Activated CD4-positive, alpha-beta T cell treated with anti-CD3 and anti-CD28 coated beads for 36 hours (primary cell): ENCODE measurements around the gene PSMD9. TPM values are rescaled to one million over a fixed set of nuclear protein-coding genes. Genes with fewer than 3 reads are reported as not detected.
"Not testable (repeated sequence)": the region's sequence is repeated elsewhere in the genome, so short reads cannot be mapped to it uniquely, and the experiment has no call there.

Source experiments
- ATAC-seq: fragments of 200-7000 bp; cut with Tn5 transposase; one replicate; pipeline ENCODE4 v1.10.0; 2021; ENCODE audit warnings: mild to moderate bottlenecking, moderate library complexity
- CTCF ChIA-PET: fragments of 350-600 bp; sonication (Branson Sonifier 250); formaldehyde crosslinking; loops from one replicate; lab custom pipeline; 2021; ENCODE audit warnings: antibody characterized with exemption; lab: Charles Lee
- POLR2A ChIA-PET: fragments of 350-600 bp; sonication (Branson Sonifier 250); formaldehyde crosslinking; loops from one replicate; lab custom pipeline; 2021; ENCODE audit warnings: antibody characterized with exemption, inconsistent platforms; lab: Charles Lee
- DNase-seq: peaks from one replicate; pipeline ENCODE4 v3.0.0-alpha.2; 2020
- H3K27ac Mint-ChIP-seq: one replicate; pipeline ENCODE4 v1.8.0; 2021; ENCODE audit warnings: mixed read lengths
- H3K27me3 Mint-ChIP-seq: one replicate; pipeline ENCODE4 v1.8.0; 2021; ENCODE audit warnings: mixed read lengths
- H3K36me3 Mint-ChIP-seq: one replicate; pipeline ENCODE4 v1.8.0; 2021; ENCODE audit warnings: low read depth, mixed read lengths
- H3K4me1 Mint-ChIP-seq: one replicate; pipeline ENCODE4 v1.8.0; 2021; ENCODE audit warnings: mixed read lengths
- H3K4me3 Mint-ChIP-seq: one replicate; pipeline ENCODE4 v1.8.0; 2021; ENCODE audit warnings: mild to moderate bottlenecking, moderate library complexity, mixed read lengths
- H3K9me3 Mint-ChIP-seq: one replicate; pipeline ENCODE4 v1.8.0; 2021; ENCODE audit warnings: low read depth, mixed read lengths
- intact Hi-C, 2 experiments: fragments of 100-400 bp; cut with DNase I in 1 of 2; cut with micrococcal nuclease in 1 of 2; formaldehyde crosslinking; loops; one replicate each; pipeline versions ENCODE4 v1.14.2 to v1.15.1; 2022 to 2024; cut with DNase I, micrococcal nuclease
- total RNA-seq, 2 experiments: library from RNA; stranded (reverse); gene quantifications; one replicate each; pipeline ENCODE4 v1.2.3, GENCODE V29; 2021

PSMD9 gene
- total RNA-seq, 2 experiments from 2014 or later: 50.4 to 56.2 TPM

DNA sequence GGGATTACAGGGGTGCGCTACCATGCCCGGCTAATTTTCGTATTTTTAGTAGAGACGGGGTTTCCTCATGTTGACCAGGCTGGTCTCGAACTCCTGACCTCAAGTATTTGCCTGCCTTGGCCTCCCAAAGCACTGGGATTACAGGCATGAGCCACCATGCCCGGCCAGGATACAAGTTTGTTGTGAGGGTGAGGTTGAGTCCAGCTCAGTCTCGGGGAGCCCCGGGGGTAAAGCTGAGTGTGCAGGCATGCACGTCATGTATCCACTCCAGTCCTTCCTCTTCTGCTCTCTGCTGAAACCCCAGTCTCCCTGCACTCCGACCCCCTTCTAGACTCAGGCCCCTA is 30.3 kb upstream of the PSMD9 start:
- Mint-ChIP-seq H3K9me3 (no peaks in the 10 kb centered on the region), H3K4me3 (no peak overlapping the region), H3K27me3 (no peaks in the 10 kb centered on the region), H3K27ac (no peak overlapping the region), H3K4me1 (no peaks in the 10 kb centered on the region), H3K36me3 (no peaks in the 10 kb centered on the region)
- no peak for DNase-seq
- POLR2A ChIA-PET: no interaction called here
- ATAC-seq: no peak
- CTCF ChIA-PET: no interaction called here
- intact Hi-C loops: no loop called here

DNA sequence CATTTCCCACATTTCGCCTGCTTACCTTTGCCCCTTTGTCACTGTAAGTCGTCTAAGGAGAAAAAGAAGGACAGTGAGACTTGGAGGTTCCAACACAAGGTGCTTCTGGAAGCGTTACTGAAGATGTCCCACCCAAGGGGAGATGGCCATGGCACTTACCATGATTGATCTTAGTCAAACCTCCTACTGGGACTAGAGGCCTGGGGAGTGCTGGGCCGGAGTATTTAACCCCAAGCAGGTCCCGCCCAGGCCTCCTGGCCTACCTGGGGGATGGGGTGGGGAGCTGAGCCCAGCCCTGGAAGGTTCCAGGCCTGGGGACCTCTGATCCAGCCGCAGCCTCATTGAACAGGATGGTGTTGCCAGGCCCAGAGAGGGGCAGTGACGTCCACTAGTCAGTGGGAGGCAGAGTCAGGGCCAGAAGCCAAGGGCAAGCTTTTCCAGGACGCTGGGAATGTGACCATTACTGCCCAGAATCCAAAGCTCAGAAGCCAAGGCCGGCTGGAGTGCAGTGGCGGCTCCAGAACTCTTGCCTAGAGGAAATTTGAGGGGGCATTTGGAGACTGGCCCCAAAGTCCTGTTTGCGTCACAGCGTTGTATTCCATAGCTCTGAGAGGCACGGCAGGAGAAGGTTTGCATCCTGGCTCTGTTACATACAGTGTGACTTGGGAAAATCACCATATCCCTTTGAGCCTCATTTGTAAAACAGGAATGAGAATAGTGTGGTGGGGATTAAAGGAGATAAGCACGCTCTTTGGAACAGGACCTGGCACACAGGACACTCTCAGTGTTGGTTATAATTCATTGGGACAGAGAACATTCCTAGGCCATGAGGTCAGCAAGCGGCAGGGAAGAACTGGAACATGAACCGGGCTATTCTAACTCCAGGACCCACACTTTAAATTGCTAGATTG is 29.7 kb upstream of the PSMD9 start, which contains the start of gene HPD:
TSS of gene HPD (minus strand) at position 198 of the 911 bp plus-strand sequence. CDS start at position 162, 36 bp downstream.
- H3K4me3 Mint-ChIP-seq: no peak within 1 kb of the TSS

DNA sequence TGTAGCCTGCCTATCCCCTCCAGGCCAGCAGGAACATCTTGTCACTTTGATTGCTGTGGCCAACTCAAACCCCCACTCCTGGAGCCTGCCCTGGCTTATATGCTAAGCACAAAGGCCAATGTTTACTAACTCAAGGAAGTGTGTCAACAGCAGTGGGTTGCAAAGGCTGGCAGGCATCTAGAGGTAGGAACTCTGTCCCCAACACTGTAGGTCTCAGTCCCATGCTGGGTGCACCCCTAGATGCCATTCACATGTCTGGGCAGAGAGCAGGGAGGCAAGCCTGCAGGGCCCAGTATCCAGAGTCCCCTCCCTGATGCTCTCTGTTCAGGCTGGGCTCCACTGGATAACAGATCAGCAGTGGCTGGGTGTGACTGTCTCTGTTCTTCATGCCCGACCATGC is 28.3 kb upstream of the PSMD9 start:
- ChIA-PET POLR2A (no interaction called here), CTCF (no interaction called here)
- Mint-ChIP-seq H3K4me1 (no peaks in the 10 kb centered on the region), H3K9me3 (no peaks in the 10 kb centered on the region), H3K27ac (no peak overlapping the region), H3K27me3 (no peaks in the 10 kb centered on the region), H3K4me3 (no peak overlapping the region), H3K36me3 (no peaks in the 10 kb centered on the region)
- DNase-seq: no peak
- intact Hi-C loops: no loop called here
- ATAC-seq: no peak

More for the DNA sequence above, 29.7 kb upstream of the PSMD9 start, which contains the start of gene HPD:
- POLR2A ChIA-PET: no interaction called here
- no peaks in the 10 kb centered on the region for H3K9me3 Mint-ChIP-seq
- no peaks in the 10 kb centered on the region for H3K36me3 Mint-ChIP-seq
- no peaks in the 10 kb centered on the region for H3K27me3 Mint-ChIP-seq
- CTCF ChIA-PET: interaction anchor here (0.7 kb wide), 1 partner anchor 538 kb away, joined by 3 read pairs; no protein-coding TSS in a partner anchor
- H3K27ac Mint-ChIP-seq: no peak within 1 kb of the TSS
- intact Hi-C loops: no loop called here
- ATAC-seq (no peak), DNase-seq (no peak)
- no peaks in the 10 kb centered on the region for H3K4me1 Mint-ChIP-seq

DNA sequence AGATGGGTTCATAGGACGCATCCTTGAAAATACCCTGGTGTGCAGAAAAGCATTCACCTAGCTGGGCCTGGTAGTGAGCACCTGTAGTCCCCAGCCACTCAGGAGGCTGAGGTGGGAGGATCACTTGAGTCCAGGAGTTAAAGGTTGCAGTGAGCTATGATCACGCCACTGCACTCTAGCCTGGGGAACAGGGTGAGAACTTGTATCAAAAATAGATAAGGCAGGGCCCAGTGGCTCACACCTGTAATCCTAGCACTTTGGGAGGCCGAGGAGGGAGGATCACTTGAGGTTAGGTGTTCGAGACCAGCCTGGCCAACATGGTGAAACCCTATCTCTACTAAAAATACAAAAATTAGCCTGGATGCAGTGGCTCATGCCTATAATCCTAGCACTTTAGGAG is 27.9 kb upstream of the PSMD9 start:
- H3K4me3 Mint-ChIP-seq, H3K4me1 Mint-ChIP-seq, intact Hi-C loops, DNase-seq, POLR2A ChIA-PET, CTCF ChIA-PET, ATAC-seq, H3K27me3 Mint-ChIP-seq, H3K27ac Mint-ChIP-seq, H3K9me3 Mint-ChIP-seq, H3K36me3 Mint-ChIP-seq: not testable (repeated sequence)

DNA sequence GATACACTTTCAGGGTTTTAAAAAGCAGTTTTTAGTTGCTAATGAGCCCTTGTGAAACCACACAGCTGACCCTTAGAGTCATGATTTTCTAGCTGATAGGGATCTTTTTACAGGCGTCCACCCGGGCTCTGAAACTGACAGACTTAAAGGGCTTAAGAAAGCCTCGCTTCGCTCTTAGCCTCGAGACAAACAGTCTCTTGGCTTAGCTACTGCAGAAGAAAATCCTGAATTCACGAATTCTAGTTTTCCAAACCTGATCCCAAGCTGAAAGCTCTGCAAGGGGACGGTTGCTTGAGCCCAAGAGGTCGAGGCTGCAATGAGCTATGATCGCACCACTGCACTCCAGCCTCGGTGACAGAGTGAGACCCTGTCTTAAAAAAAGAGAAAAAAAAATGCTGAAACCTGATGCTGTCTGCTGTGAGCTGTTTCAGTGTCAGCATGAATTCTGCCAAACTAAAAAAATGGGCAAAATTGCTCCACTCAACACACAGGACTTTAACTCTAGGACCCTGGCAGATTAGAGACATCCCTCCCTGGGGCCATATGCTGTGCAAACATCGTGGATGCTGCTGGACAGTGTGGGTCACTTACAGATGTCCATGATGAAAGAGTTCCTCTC is 26.8 kb upstream of the PSMD9 start:
- Mint-ChIP-seq H3K36me3 (no peaks in the 10 kb centered on the region), H3K27ac (no peak overlapping the region), H3K9me3 (no peaks in the 10 kb centered on the region), H3K27me3 (no peaks in the 10 kb centered on the region), H3K4me1 (no peaks in the 10 kb centered on the region), H3K4me3 (no peak overlapping the region)
- POLR2A ChIA-PET: interaction anchor here (0.7 kb wide), 2 partner anchors 49 to 80 kb away, joined by 3 read pairs; no protein-coding TSS in a partner anchor
- ATAC-seq: no peak
- intact Hi-C loops: no loop called here
- no peak for DNase-seq
- CTCF ChIA-PET: no interaction called here

DNA sequence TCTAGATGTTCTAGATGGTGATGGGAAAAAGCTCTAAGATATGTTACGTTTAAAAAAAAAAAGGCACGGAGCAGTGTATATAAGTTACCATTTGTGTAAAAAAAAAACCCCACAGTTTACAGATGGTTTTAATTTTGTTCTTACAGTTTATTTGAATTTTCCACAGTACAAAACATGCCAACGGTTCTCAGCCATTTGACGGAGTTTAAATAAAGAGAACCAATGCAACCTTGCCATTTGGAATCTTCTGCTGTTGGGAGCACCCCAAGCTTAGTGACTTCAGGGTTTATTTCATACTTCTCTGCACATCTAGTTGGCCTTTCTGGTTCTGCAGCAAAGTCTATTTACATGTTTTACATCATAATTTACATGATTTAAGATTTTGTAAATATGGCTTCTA is 22.3 kb upstream of the PSMD9 start:
- no peak overlapping the region for H3K27ac Mint-ChIP-seq
- H3K4me3 Mint-ChIP-seq: no peak overlapping the region
- no peaks in the 10 kb centered on the region for H3K9me3 Mint-ChIP-seq
- CTCF ChIA-PET: interaction anchor here (0.7 to 0.8 kb wide), 2 partner anchors 52 to 185 kb away, joined by 3 read pairs; partner anchors contain the start of gene CFAP251
- no peaks in the 10 kb centered on the region for H3K4me1 Mint-ChIP-seq
- no peaks in the 10 kb centered on the region for H3K27me3 Mint-ChIP-seq
- intact Hi-C loops: no loop called here
- ATAC-seq (no peak), DNase-seq (no peak)
- H3K36me3 Mint-ChIP-seq: no peaks in the 10 kb centered on the region
- POLR2A ChIA-PET: no interaction called here

DNA sequence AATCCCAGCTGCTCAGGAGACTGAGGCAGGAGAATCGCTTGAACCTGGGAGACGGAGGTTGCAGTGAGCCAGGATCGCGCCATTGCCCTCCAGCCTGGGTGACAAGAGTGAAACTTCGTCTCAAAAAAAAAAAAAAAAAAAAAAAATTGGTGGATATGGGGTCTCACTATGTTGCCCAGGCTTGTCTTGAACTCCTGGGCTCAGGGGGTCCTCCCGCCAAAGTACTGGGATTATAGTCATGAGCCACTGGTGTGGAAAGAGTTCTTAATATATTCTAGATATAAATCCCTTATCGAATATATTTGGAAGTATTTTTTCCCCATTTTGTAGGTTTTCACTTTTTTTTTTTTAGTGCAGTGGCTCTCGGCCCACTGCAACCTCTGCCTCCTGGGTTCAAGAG is 19.4 kb upstream of the PSMD9 start:
- intact Hi-C loops, H3K4me3 Mint-ChIP-seq, H3K9me3 Mint-ChIP-seq, H3K4me1 Mint-ChIP-seq, ATAC-seq, H3K27ac Mint-ChIP-seq, H3K27me3 Mint-ChIP-seq, DNase-seq, H3K36me3 Mint-ChIP-seq, POLR2A ChIA-PET: not testable (repeated sequence)
- CTCF ChIA-PET: interaction anchor here (0.5 to 0.6 kb wide), 2 partner anchors 13 to 30 kb away, joined by 3 to 4 read pairs; no protein-coding TSS in a partner anchor

DNA sequence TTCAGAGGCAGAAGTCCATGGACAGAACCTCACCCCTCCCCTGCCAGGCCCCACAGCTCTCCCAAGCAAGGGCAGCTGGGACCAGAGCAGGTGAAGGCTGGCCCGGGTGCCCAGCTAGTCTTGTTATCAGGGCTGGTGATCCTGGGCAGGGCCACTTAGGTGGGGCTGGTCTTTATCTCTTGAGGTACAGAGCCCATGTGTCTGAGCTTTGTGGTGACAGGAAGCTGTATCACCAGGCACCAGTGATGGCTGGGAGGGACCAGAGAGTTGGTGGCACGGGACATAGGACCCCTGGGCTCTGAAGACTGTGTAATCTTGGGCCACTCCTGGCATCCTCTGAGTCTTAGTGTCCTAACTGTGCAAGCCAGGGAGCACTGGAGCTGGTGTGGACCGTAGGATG is 17.1 kb upstream of the PSMD9 start:
- Mint-ChIP-seq H3K4me1 (peaks cover 5% of the 10 kb centered on the region), H3K27ac (no peak overlapping the region), H3K27me3 (no peaks in the 10 kb centered on the region), H3K36me3 (no peaks in the 10 kb centered on the region), H3K4me3 (no peak overlapping the region), H3K9me3 (no peaks in the 10 kb centered on the region)
- ChIA-PET CTCF (interaction anchor here (0.6 to 1.0 kb wide), 2 partner anchors 16 to 259 kb away, joined by 3 read pairs; no protein-coding TSS in a partner anchor), POLR2A (no interaction called here)
- no peak for ATAC-seq
- intact Hi-C loops: no loop called here
- no peak for DNase-seq

DNA sequence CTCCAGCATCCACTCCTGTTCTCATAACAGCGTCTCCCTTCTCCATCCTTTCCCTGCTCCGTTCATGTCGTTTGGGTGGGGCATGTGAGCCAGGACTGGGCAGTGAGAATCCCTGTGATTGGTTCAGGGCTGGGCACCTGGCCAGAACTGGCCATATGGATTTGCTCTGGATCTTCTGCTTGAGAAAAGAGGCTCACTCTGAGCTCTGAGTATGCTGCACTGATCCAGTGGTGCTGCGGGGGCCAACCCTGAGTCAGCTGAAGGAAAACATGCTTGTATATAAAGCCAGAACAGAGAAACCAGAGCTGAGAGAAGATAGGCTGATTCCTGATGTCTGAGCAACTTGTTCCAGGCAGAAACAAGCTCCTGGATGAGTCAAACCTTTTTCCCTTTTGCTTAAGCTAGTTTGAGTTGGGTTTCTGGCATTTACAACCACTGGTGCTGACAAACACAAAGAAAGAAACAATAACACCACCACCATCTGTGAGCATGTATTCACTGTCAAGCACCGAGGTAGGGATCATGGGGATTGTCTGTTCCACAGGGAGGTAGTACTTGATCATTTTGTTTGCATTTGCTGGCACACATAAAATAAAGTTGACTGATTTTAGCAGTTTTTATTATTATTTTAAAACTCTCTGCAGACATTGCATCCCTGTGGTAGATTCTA is 15.9 kb upstream of the PSMD9 start:
- Mint-ChIP-seq H3K36me3 (no peaks in the 10 kb centered on the region), H3K27ac (peak overlapping the region; percentile 21), H3K27me3 (no peaks in the 10 kb centered on the region), H3K9me3 (no peaks in the 10 kb centered on the region), H3K4me3 (no peak overlapping the region), H3K4me1 (peaks cover 5% of the 10 kb centered on the region)
- POLR2A ChIA-PET: no interaction called here
- intact Hi-C loops: no loop called here
- CTCF ChIA-PET: interaction anchor here (0.5 to 1.5 kb wide), 5 partner anchors 15 to 61 kb away, joined by 3 read pairs; partner anchors contain the start of genes CFAP251 and PSMD9
- peak; percentile 91 for ATAC-seq
- peak; percentile 52 for DNase-seq

DNA sequence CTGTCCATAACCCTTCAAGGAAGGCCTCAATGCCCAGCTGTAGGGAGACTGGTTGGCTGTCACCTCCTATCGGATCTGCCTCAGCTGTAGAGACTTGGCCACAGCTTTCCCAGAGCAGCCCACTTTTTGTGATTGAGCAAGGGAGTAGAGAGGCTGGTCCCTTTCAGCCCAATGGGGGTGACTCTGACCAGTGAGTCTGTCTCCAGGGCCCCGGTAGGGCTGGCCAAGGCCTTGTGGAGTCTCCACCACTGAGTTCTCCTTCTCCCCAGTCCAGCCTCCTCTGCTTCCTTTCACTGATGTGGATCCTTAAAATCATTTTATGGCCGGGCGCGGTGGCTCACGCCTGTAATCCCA is 15.4 kb upstream of the PSMD9 start:
- Mint-ChIP-seq H3K36me3 (no peaks in the 10 kb centered on the region), H3K4me3 (no peak overlapping the region), H3K4me1 (peaks cover 5% of the 10 kb centered on the region), H3K27ac (no peak overlapping the region), H3K9me3 (no peaks in the 10 kb centered on the region), H3K27me3 (no peaks in the 10 kb centered on the region)
- intact Hi-C loops: no loop called here
- ChIA-PET POLR2A (no interaction called here), CTCF (interaction anchor here (1.0 to 1.5 kb wide), 4 partner anchors 15 to 61 kb away, joined by 3 read pairs; partner anchors contain the start of genes CFAP251 and PSMD9)
- ATAC-seq (no peak), DNase-seq (no peak)

DNA sequence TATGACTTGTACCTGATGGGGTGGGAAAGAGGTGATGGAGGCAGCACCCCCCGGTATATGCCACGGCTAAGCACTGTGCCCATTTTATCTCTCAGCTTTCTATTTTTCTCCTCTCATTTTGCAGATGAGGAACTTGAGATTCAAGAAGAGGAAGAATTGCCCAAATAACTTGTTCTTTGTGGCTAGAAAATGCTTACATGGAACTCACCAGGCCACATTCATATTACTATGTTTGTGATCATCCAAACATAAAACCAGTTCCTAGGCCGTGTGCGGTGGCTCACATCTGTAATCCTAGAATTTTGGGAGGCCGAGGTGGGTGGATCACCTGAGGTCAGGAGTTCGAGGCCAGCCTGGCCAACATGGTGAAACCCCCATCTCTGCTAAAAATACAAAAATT is 14.5 kb upstream of the PSMD9 start:
- Mint-ChIP-seq H3K27me3 (no peaks in the 10 kb centered on the region), H3K9me3 (no peaks in the 10 kb centered on the region), H3K4me1 (peaks cover 5% of the 10 kb centered on the region), H3K4me3 (no peak overlapping the region), H3K27ac (no peak overlapping the region), H3K36me3 (no peaks in the 10 kb centered on the region)
- DNase-seq (no peak), ATAC-seq (no peak)
- intact Hi-C loops: no loop called here
- POLR2A ChIA-PET: no interaction called here
- CTCF ChIA-PET: interaction anchor here (0.8 to 1.5 kb wide), 3 partner anchors 37 to 176 kb away, joined by 3 read pairs; no protein-coding TSS in a partner anchor
